IPS-18c (cell line): ENCODE measurements around the gene PHACTR3.
A peak's percentile ranks its signal among the peaks of the same experiment; 100 is the strongest.
"Not testable (repeated sequence)": the region's sequence is repeated elsewhere in the genome, so short reads cannot be mapped to it uniquely, and the experiment has no call there.

Experiments used
- H3K4me3 ChIP-seq: 2 replicates; pipeline ENCODE4 v1.7.0; 2013; ENCODE audit warnings: low read depth, mild to moderate bottlenecking, low read length, moderate library complexity; ENCODE audit not compliant: insufficient read depth
- H3K9me3 ChIP-seq: one replicate; pipeline ENCODE4 v1.6.1; 2013; ENCODE audit warnings: mild to moderate bottlenecking, low read length, moderate library complexity; ENCODE audit not compliant: control insufficient read depth, insufficient read depth

The PHACTR3 gene

GRCh38 chr20:59604741-59605600 is 631 bp downstream of the PHACTR3 start:
- Histone ChIP-seq H3K9me3 (peaks cover 2% of the 10 kb centered on the region), H3K4me3 (peak overlapping the region; percentile 50)

- Histone ChIP-seq H3K9me3 (peaks cover 2% of the 10 kb centered on the region), H3K4me3 (peak overlapping the region; percentile 50)
These were observed 1.4 kb downstream of the PHACTR3 start for GRCh38 chr20:59605601-59606364.

GRCh38 chr20:59606566-59606965 is 2.2 kb downstream of the PHACTR3 start:
- H3K9me3 ChIP-seq, result peaks cover 2% of the 10 kb centered on the region
- H3K4me3 ChIP-seq, result no peak overlapping the region

GRCh38 chr20:59608396-59608795 is 4.1 kb downstream of the PHACTR3 start:
- Histone ChIP-seq H3K9me3 (no peaks in the 10 kb centered on the region), H3K4me3 (no peak overlapping the region)

- H3K4me3 ChIP-seq, result no peak overlapping the region
- no peaks in the 10 kb centered on the region for H3K9me3 ChIP-seq
These were observed 4.5 kb downstream of the PHACTR3 start for GRCh38 chr20:59608871-59609270.

GRCh38 chr20:59611286-59611685 is 6.9 kb downstream of the PHACTR3 start:
- no peak overlapping the region for H3K4me3 ChIP-seq
- no peaks in the 10 kb centered on the region for H3K9me3 ChIP-seq

GRCh38 chr20:59613861-59614260 is 9.5 kb downstream of the PHACTR3 start:
- H3K4me3 ChIP-seq, result no peak overlapping the region
- no peaks in the 10 kb centered on the region for H3K9me3 ChIP-seq

- no peaks in the 10 kb centered on the region for H3K9me3 ChIP-seq
- no peak overlapping the region for H3K4me3 ChIP-seq
These were observed 10.4 kb downstream of the PHACTR3 start for GRCh38 chr20:59614714-59615113.

- H3K4me3 ChIP-seq, result no peak overlapping the region
- H3K9me3 ChIP-seq, result no peaks in the 10 kb centered on the region
These were observed 12.0 kb downstream of the PHACTR3 start for GRCh38 chr20:59616306-59616705.

GRCh38 chr20:59617221-59617620 is 12.9 kb downstream of the PHACTR3 start:
- Histone ChIP-seq H3K4me3 (no peak overlapping the region), H3K9me3 (no peaks in the 10 kb centered on the region)

GRCh38 chr20:59618131-59618530 is 13.8 kb downstream of the PHACTR3 start:
- no peak overlapping the region for H3K4me3 ChIP-seq
- no peaks in the 10 kb centered on the region for H3K9me3 ChIP-seq

- not testable (repeated sequence) for H3K9me3 ChIP-seq, H3K4me3 ChIP-seq
These were observed 14.2 kb downstream of the PHACTR3 start for GRCh38 chr20:59618585-59618984.

- Histone ChIP-seq H3K9me3 (no peaks in the 10 kb centered on the region), H3K4me3 (no peak overlapping the region)
These were observed 16.6 kb downstream of the PHACTR3 start for GRCh38 chr20:59620860-59621505.

GRCh38 chr20:59622496-59622895 is 18.2 kb downstream of the PHACTR3 start:
- Histone ChIP-seq H3K9me3 (no peaks in the 10 kb centered on the region), H3K4me3 (no peak overlapping the region)

- no peaks in the 10 kb centered on the region for H3K9me3 ChIP-seq
- H3K4me3 ChIP-seq, result no peak overlapping the region
These were observed 18.8 kb downstream of the PHACTR3 start for GRCh38 chr20:59623133-59623532.

- no peak overlapping the region for H3K4me3 ChIP-seq
These were observed 19.2 kb downstream of the PHACTR3 start for GRCh38 chr20:59623583-59623982.

GRCh38 chr20:59624401-59624800 is 20.1 kb downstream of the PHACTR3 start:
- Histone ChIP-seq H3K4me3 (no peak overlapping the region), H3K9me3 (no peaks in the 10 kb centered on the region)

More at GRCh38 chr20:59623583-59623982, 19.2 kb downstream of the PHACTR3 start:
- no peaks in the 10 kb centered on the region for H3K9me3 ChIP-seq
